Stimulated activated CD4-positive, alpha-beta T cell treated with anti-CD3 and anti-CD28 coated beads, TNF-alpha, amount 100 ng/mL, for 1 hour (primary cell): ENCODE measurements around the gene ZNF20.
"Not testable (repeated sequence)": the region's sequence is repeated elsewhere in the genome, so short reads cannot be mapped to it uniquely, and the experiment has no call there.

Experiments
- DNase-seq, 3 donors: peaks; one replicate each; pipeline ENCODE4 v3.0.0-alpha.2; 2020; ENCODE audit warnings: low read depth in 3 of 3, low spot score in 1 of 3

Gene ZNF20

DNA sequence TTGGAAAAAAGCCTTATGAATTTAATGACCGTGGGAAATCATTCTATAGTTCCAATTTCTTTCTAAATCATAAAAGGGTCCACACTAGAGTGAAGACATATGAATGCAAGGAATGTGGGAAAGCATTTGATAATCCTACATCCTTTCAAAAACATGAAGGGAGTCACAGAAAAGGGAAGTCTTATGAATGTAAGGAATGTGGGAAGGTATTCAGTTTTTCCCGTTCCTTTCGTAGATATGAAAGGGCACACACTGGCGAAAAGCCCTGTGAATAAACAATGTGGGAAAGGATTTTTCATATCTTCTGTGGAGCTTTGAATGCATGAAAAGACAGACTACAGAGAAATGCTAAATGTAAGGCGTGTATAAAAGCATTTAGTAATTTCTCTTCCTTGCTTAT is 27.0 kb downstream of the ZNF20 start:
- no peak for DNase-seq

- DNase-seq, result no peak
These were observed 27.4 kb downstream of the ZNF20 start for GRCh38 chr19:12112701-12113100.

DNA sequence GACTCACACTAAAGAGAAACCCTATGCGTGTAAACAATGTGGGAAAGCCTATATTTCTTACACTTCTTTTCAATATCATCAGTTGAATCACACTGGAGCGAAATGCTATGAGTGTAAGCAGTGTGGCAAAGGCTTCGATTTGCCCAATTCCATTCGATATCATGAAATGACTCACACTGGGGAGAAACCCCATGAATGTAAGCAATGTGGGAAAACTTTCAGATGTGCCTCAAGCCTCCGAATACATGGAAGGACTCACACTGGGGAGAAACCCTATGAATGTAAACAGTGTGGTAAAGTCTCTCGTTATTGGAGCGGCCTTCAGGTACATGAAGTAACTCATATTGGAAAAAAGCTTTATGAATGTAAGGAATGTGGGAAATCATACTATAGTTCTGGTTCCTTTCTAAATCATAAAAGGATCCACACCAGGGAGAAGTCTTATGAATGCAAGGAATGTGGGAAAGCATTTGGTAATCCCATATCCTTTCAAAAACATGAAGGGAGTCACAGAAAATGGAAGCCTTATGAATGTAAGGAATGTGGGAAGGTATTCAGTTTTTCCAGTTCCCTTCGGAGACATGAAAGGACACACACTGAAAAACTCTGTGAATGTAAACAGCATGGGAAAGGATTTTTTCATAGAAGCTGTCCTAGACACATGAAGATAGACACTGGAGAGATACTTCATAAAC is 28.1 kb downstream of the ZNF20 start:
- no peak for DNase-seq

DNA sequence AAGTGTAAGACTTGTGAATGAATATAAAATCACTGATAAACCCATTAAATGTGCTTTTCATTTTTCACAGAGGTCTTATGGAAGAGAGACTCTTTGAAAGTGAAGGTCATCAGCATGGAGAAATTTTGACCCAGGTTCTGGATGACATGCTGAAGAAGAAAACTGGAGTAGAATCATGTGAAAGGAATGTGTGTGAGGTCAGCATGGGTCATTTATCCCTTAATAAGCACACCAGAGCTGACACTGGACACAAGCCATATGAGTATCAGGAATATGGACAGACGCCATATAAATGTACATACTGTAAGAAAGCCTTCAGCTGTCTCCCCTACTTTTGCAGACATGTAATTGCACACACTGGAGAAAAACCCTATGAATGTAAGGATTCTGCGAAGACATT is 29.0 kb downstream of the ZNF20 start:
- DNase-seq, result no peak

DNA sequence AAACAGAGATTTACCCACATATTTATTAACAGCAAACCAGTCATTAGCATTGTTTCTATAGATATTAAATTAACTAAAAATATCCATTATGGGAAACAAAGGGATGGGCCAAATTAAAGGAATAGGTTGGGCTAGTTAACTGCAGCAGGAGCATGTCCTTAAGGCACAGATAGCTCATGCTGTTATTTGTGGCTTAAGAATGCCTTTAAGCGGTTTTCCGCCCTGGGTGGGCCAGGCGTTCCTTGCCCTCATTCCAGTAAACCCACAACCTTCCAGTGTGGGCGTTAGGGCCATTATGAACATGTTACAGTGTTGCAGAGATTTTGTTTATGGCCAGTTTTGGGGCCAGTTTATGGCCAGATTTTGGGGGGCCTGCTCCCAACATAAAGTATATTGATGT is 36.2 kb downstream of the ZNF20 start:
- not testable (repeated sequence) for DNase-seq

DNA sequence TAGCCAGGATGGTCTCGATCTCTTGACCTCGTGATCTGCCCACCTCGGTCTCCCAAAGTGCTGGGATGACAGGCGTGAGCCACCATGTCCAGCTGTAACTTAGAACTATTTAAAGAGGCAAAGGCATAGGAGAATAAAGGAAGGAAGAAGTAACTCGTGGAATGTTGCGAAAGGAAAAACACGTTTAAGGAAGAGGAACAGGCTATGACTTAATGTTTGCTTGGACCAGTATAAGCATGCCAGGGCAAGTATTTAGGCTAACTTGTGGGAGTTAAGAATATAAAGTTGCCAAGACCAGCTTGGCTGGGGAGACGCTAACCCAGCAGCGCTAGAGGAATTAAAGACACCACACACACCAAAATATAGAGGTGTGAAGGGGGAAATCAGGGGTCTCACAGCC is 42.1 kb downstream of the ZNF20 start:
- DNase-seq, result no peak

GRCh38 chr19:12095111-12095790 is 44.9 kb downstream of the ZNF20 start:
- DNase-seq, result no peak

DNA sequence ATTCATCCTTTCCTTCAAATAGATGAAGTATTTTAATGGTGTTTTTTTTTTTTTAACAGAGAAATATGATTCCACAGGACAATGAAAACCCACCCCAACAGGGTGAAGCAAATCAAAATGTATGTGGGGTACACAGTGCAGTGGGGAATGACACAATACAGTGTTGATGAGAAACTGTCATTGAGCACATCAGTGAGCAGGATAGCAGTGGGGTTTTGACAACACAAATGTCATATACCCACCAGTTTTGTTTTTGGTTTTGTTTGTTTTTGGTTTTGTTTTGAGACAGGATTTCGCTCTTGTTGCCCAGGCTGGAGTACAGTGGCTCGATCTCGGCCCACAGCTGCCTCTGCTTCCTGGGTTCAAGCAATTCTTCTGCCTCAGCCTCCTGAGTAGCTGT is 46.4 kb downstream of the ZNF20 start:
- DNase-seq, result no peak

GRCh38 chr19:12092956-12093355 is 47.2 kb downstream of the ZNF20 start:
- DNase-seq, result no peak

- DNase-seq, result peak in 1 of 3 donors; percentile 50
These were observed 47.9 kb downstream of the ZNF20 start for GRCh38 chr19:12092065-12092867.

- DNase-seq, result peak in 2 of 3 donors; percentile 5 to 56
These were observed 49.3 kb downstream of the ZNF20 start for GRCh38 chr19:12090807-12091206.

DNA sequence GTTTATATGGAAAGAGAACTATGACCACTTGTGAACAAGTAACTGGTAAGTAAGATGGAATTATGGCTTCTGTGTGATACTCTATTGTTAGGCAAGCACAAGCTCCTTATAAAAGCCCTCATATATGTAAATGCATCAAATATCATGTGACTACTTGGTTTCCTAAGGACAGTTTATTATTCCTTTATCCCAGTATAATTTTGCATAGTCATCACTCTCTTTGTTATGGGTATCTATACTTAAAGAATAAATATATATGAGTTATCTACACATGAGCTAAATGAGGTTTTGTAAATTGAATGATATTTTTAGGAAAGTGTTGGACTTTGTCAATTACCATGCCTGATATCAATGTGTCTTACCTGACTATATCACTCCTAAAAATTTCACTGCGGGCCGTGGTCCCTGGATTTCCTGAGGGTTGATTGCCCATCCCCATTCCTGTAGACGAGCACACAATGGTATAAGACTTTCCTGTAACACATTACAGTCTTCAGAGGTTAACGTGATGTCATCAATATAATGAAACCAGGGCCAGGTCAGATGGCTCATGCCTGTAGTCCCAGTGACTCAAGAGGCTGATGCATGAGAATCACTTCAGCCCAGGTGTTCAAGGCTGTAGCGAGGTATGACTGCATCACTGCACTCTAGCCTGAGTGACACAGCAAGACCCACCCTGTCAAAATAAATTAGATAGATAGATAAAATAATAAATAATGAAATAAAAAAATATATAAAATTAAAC is 54.9 kb downstream of the ZNF20 start:
- DNase-seq, result no peak

DNA sequence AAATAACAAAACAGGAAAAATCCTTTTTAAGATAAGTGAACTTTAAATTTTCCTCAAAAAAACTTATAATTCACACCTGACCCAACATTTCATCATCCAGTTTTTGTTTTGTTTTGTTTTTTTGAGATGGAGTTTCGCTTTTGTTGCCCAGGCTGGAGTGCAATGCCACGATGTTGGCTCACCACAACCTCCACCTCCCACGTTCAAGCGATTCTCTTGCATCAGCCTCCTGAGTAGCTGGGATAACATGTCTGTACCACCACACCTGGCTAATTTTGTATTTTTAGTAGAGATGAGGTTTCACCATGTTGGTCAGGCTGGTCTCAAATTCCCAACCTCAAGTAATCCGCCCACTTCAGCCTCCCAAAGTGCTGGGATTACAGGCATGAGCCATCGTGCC is 56.8 kb downstream of the ZNF20 start:
- not testable (repeated sequence) for DNase-seq
